A549 (cell line): ENCODE data around the gene ST6GALNAC4.

Experiments
- BHLHE40 ChIP-seq: IDR thresholded peaks from 2 replicates; pipeline ENCODE4 v1.6.1; 2012; ENCODE audit warnings: low read depth, low read length, inconsistent platforms
- EP300 ChIP-seq, 2 experiments: fragments of >200 bp; sonication (Bioruptor Twin); formaldehyde crosslinking; IDR thresholded peaks; 2 replicates in 1 of 2; 3 replicates in 1 of 2; pipeline ENCODE4 v1.6.1; 2016 to 2017
- JUNB ChIP-seq: fragments of >200 bp; sonication (Bioruptor Twin); formaldehyde crosslinking; IDR thresholded peaks from 2 replicates; pipeline ENCODE4 v1.6.1; 2016
- KDM5A ChIP-seq: fragments of 200-600 bp; sonication (generic); IDR thresholded peaks from 2 replicates; pipeline ENCODE4 v1.6.1; 2016; ENCODE audit warnings: antibody characterized with exemption, mild to moderate bottlenecking
- MAFK ChIP-seq: fragments of 450-650 bp; IDR thresholded peaks from 2 replicates; pipeline ENCODE4 v1.6.1; 2014; ENCODE audit not compliant: partially characterized antibody
- MYC ChIP-seq: IDR thresholded peaks from 2 replicates; pipeline ENCODE4 v1.6.1; 2012; ENCODE audit warnings: mild to moderate bottlenecking, inconsistent platforms, low read length, improper control_type of control experiment, borderline replicate concordance
- NFE2L2 ChIP-seq: fragments of 150-350 bp; conservative IDR thresholded peaks from 2 replicates; pipeline ENCODE4 v1.6.1; 2014; ENCODE audit warnings: low read length
- POLR2A ChIP-seq: IDR thresholded peaks from 2 replicates; pipeline ENCODE4 v1.6.1; 2012; ENCODE audit warnings: mild to moderate bottlenecking, low read length
- RCOR1 ChIP-seq: fragments of 150-350 bp; IDR thresholded peaks from 2 replicates; pipeline ENCODE4 v1.6.1; 2014; ENCODE audit warnings: antibody characterized with exemption, low read length, low read depth
- REST ChIP-seq: fragments of 200-600 bp; sonication (generic); IDR thresholded peaks from 2 replicates; pipeline ENCODE4 v1.6.1; 2016; ENCODE audit warnings: antibody characterized with exemption, mild to moderate bottlenecking, moderate library complexity
- RNF2 ChIP-seq: fragments of 200-600 bp; sonication (generic); IDR thresholded peaks from 2 replicates; pipeline ENCODE4 v1.6.1; 2016; ENCODE audit warnings: low read depth, mild to moderate bottlenecking, antibody characterized with exemption, moderate library complexity, borderline replicate concordance
- USF2 ChIP-seq: fragments of 450-650 bp; IDR thresholded peaks from 2 replicates; pipeline ENCODE4 v1.6.1; 2014; ENCODE audit warnings: antibody characterized with exemption
- TF ChIP-seq, protein P1 (sequence below): fragments of >200 bp; sonication (Bioruptor Twin); formaldehyde crosslinking; IDR thresholded peaks from 3 replicates; pipeline ENCODE4 v1.5.1; 2016
- TF ChIP-seq, protein P2 (sequence below): fragments of 150-350 bp; IDR thresholded peaks from 2 replicates; pipeline ENCODE4 v1.6.1; 2014; ENCODE audit warnings: low read depth, mild to moderate bottlenecking, low read length

DNA sequence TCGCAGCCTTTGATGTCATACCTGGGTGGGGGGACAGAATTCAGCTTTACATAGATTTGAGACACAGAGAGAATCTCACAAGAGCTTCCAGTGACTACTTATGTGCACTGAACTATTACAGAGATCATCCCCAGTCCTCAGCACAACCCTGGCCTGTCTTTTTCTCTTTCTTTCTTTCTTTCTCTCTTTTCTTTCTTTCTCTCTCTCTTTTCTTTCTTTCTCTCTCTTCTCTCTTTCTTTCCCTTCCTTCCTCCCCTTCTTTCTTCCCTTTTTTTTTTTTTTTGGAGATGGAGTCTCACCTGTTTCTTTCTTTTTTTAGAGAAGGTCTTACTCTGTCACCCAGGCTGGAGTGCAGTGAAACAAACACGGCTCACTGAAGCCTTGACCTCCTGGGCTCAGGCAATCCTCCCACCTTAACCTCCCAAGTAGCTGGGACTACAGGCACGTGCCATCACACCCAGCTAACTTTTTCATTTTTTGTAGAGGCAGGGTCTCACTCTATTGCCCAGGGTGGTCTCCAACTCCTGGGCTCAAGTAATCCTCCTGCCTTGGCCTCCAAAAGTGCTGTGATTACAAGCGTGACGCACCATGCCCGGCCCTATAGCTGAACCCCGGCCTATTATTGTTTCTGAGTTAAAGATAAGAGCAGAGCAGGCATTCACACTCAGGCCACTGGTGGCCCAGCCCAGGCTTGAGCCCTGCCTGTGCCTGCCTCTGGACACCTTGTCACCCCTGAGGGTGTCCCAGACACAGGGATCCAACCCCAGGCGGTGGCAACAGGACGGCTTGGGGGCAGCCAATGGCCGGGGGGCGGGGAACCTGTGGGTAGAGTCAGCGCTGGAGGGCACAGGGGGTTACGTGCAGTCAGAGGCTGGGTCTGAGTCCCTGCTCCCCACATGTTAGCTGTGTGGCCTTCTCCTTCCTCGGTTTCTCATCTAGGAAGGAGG, 9.4 kb upstream of the ST6GALNAC4 start:
- TF ChIP-seq, protein P1, sequence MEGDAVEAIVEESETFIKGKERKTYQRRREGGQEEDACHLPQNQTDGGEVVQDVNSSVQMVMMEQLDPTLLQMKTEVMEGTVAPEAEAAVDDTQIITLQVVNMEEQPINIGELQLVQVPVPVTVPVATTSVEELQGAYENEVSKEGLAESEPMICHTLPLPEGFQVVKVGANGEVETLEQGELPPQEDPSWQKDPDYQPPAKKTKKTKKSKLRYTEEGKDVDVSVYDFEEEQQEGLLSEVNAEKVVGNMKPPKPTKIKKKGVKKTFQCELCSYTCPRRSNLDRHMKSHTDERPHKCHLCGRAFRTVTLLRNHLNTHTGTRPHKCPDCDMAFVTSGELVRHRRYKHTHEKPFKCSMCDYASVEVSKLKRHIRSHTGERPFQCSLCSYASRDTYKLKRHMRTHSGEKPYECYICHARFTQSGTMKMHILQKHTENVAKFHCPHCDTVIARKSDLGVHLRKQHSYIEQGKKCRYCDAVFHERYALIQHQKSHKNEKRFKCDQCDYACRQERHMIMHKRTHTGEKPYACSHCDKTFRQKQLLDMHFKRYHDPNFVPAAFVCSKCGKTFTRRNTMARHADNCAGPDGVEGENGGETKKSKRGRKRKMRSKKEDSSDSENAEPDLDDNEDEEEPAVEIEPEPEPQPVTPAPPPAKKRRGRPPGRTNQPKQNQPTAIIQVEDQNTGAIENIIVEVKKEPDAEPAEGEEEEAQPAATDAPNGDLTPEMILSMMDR: no peak
- no peak for TF ChIP-seq EP300 (IDR thresholded peaks at IDR 0.05)
- no peak for TF ChIP-seq POLR2A
- no peak for TF ChIP-seq MYC
- no peak for TF ChIP-seq RCOR1
- TF ChIP-seq USF2: no peak
- TF ChIP-seq RNF2: no peak
- no peak for TF ChIP-seq KDM5A
- TF ChIP-seq JUNB: no peak
- TF ChIP-seq BHLHE40: no peak
- TF ChIP-seq MAFK: no peak
- TF ChIP-seq REST: no peak
- no peak for TF ChIP-seq NFE2L2
- TF ChIP-seq, protein P2, sequence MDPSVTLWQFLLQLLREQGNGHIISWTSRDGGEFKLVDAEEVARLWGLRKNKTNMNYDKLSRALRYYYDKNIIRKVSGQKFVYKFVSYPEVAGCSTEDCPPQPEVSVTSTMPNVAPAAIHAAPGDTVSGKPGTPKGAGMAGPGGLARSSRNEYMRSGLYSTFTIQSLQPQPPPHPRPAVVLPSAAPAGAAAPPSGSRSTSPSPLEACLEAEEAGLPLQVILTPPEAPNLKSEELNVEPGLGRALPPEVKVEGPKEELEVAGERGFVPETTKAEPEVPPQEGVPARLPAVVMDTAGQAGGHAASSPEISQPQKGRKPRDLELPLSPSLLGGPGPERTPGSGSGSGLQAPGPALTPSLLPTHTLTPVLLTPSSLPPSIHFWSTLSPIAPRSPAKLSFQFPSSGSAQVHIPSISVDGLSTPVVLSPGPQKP: no peak
